ENCODE measurements around the gene CCDC24.

CCDC24 gene

GRCh38 chr1:43963890-43964289 lies 27.5 kb upstream of the CCDC24 start:
- no peak for DNase-seq

GRCh38 chr1:43965316-43965715 lies 26.1 kb upstream of the CCDC24 start:
- DNase-seq, result no peak

- no peak for DNase-seq
Measured at GRCh38 chr1:43968348-43968948, 23.0 kb upstream of the CCDC24 start.

GRCh38 chr1:43969416-43969745 lies 22.0 kb upstream of the CCDC24 start:
- no peak for DNase-seq

- DNase-seq, result peak; percentile 96
Measured at GRCh38 chr1:43969746-43970466, 21.5 kb upstream of the CCDC24 start, which contains the start of gene DPH2. Gene DPH2 (plus strand): TSS chr1:43970010. CDS start chr1:43970176, 166 bp downstream.

- DNase-seq, result no peak
Measured at GRCh38 chr1:43970502-43970901, 20.9 kb upstream of the CCDC24 start.

GRCh38 chr1:43970911-43971310 lies 20.5 kb upstream of the CCDC24 start:
- no peak for DNase-seq

- no peak for DNase-seq
Measured at GRCh38 chr1:43971336-43971980, 19.9 kb upstream of the CCDC24 start.

GRCh38 chr1:43973981-43974442 lies 17.4 kb upstream of the CCDC24 start:
- no peak for DNase-seq

- peak; percentile 90 for DNase-seq
Measured at GRCh38 chr1:43974443-43975248, 16.8 kb upstream of the CCDC24 start, which contains the start of gene ATP6V0B. Gene ATP6V0B (plus strand): TSS chr1:43974960. CDS start chr1:43975041, 81 bp downstream.

- peak; percentile 60 for DNase-seq
Measured at GRCh38 chr1:43975249-43975961, 16.0 kb upstream of the CCDC24 start.

- DNase-seq, result no peak
Measured at GRCh38 chr1:43976045-43976444, 15.4 kb upstream of the CCDC24 start.

- DNase-seq, result no peak
Measured at GRCh38 chr1:43976890-43977289, 14.5 kb upstream of the CCDC24 start.

GRCh38 chr1:43977376-43978263 lies 13.8 kb upstream of the CCDC24 start:
- DNase-seq, result no peak

GRCh38 chr1:43978264-43978550 lies 13.2 kb upstream of the CCDC24 start:
- no peak for DNase-seq

- DNase-seq, result no peak
Measured at GRCh38 chr1:43978551-43979260, 12.7 kb upstream of the CCDC24 start, which contains the start of gene B4GALT2. Gene B4GALT2 (plus strand): TSS chr1:43979210. CDS start chr1:43981161, 1,951 bp downstream.

GRCh38 chr1:43979261-43979527 lies 12.2 kb upstream of the CCDC24 start:
- no peak for DNase-seq

- no peak for DNase-seq
Measured at GRCh38 chr1:43979528-43980254, 11.7 kb upstream of the CCDC24 start.

GRCh38 chr1:43980255-43981134 lies 10.9 kb upstream of the CCDC24 start:
- DNase-seq, result no peak
